HepG2 (cell line): ENCODE data around the gene SMIM13. TPM values are rescaled to one million over a fixed set of nuclear protein-coding genes. Genes with fewer than 3 reads are reported as not detected.

Experiments
- ARNT ChIP-seq: fragments of 450-650 bp; IDR thresholded peaks from 2 replicates; pipeline ENCODE4 v1.6.1; 2017
- EEA1 ChIP-seq: sonication (generic); formaldehyde crosslinking; IDR thresholded peaks from 2 replicates; pipeline ENCODE4 v1.5.1; 2020; ENCODE audit warnings: mild to moderate bottlenecking, missing genetic modification reagents, borderline replicate concordance
- ETS1 ChIP-seq: sonication (generic); formaldehyde crosslinking; IDR thresholded peaks from 2 replicates; pipeline ENCODE4 v1.4.0; 2020; ENCODE audit warnings: missing genetic modification reagents
- FOXA3 ChIP-seq: IDR thresholded peaks from 2 replicates; pipeline ENCODE4 v1.6.1; 2016; ENCODE audit warnings: missing genetic modification reagents, missing compliant biosample characterization
- GATAD2A ChIP-seq: IDR thresholded peaks from 2 replicates; pipeline ENCODE4 v1.6.1; 2016
- IRF1 ChIP-seq: sonication (generic); formaldehyde crosslinking; IDR thresholded peaks from 2 replicates; pipeline ENCODE4 v1.4.0; 2020; ENCODE audit warnings: low read depth, mild to moderate bottlenecking, missing genetic modification reagents
- MAFK ChIP-seq, 2 experiments: IDR thresholded peaks in 1 of 2; conservative IDR thresholded peaks in 1 of 2; 2 replicates each; pipeline ENCODE4 v1.6.1; 2011; ENCODE audit warnings: improper control_type of control experiment in 2 of 2, low read length in 2 of 2
- MTF1 ChIP-seq: sonication (generic); formaldehyde crosslinking; IDR thresholded peaks from 2 replicates; pipeline ENCODE4 v1.5.0; 2020; ENCODE audit warnings: missing genetic modification reagents
- NONO ChIP-seq, 2 experiments: fragments of 450-650 bp in 1 of 2; sonication (generic) in 1 of 2; formaldehyde crosslinking in 1 of 2; IDR thresholded peaks in 1 of 2; conservative IDR thresholded peaks in 1 of 2; 2 replicates each; pipeline versions ENCODE4 v1.6.1 to v1.8.0; 2017 to 2022; ENCODE audit warnings: mild to moderate bottlenecking in 1 of 2, missing genetic modification reagents in 1 of 2, moderate library complexity in 1 of 2
- TEAD2 ChIP-seq: sonication (generic); formaldehyde crosslinking; IDR thresholded peaks from 2 replicates; pipeline ENCODE4 v1.9.0; 2021; ENCODE audit warnings: missing genetic modification reagents
- ZMYM2 ChIP-seq: sonication (generic); formaldehyde crosslinking; IDR thresholded peaks from 2 replicates; pipeline ENCODE4 v1.8.0; 2022; ENCODE audit warnings: mild to moderate bottlenecking, missing genetic modification reagents
- ZNF230 ChIP-seq: sonication (generic); formaldehyde crosslinking; IDR thresholded peaks from 2 replicates; pipeline ENCODE4 v1.4.0; 2020; ENCODE audit warnings: mild to moderate bottlenecking, missing genetic modification reagents
- ZNF235 ChIP-seq: sonication (generic); formaldehyde crosslinking; IDR thresholded peaks from 2 replicates; pipeline ENCODE4 v1.8.1; 2023; ENCODE audit warnings: mild to moderate bottlenecking, missing genetic modification reagents, borderline replicate concordance
- ZNF296 ChIP-seq: sonication (generic); formaldehyde crosslinking; conservative IDR thresholded peaks from 2 replicates; pipeline ENCODE4 v1.5.0; 2020; ENCODE audit warnings: mild to moderate bottlenecking, missing genetic modification reagents
- ZNF34 ChIP-seq: sonication (generic); formaldehyde crosslinking; IDR thresholded peaks from 2 replicates; pipeline ENCODE4 v1.4.0; 2020; ENCODE audit warnings: mild to moderate bottlenecking, missing genetic modification reagents, borderline replicate concordance
- ZNF576 ChIP-seq: sonication (generic); formaldehyde crosslinking; IDR thresholded peaks from 2 replicates; pipeline ENCODE4 v1.4.0; 2020; ENCODE audit warnings: mild to moderate bottlenecking, missing genetic modification reagents
- ZNF724P ChIP-seq: sonication (generic); formaldehyde crosslinking; IDR thresholded peaks from 2 replicates; pipeline ENCODE4 v1.8.0; 2022; ENCODE audit warnings: missing genetic modification reagents, borderline replicate concordance
- ZNF749 ChIP-seq: sonication (generic); formaldehyde crosslinking; IDR thresholded peaks from 2 replicates; pipeline ENCODE4 v1.8.0; 2022; ENCODE audit warnings: mild to moderate bottlenecking, missing genetic modification reagents, moderate library complexity, borderline replicate concordance
- polyA plus RNA-seq, 8 experiments: library from polyadenylated mRNA; depleted of rRNA in 3 of 8; stranded (reverse) in 7 of 8; unstranded in 1 of 8; fragments of >200 nt; fragmentation: Illumina TruSeq in 4 of 8; extraction: Trizol in 4 of 8; gene quantifications; 2 replicates each; pipeline versions ENCODE4 v1.2.1 to v1.2.3, GENCODE V29; 2011 to 2016; ENCODE audit warnings: low read depth in 4 of 8, missing spikeins in 1 of 8, mixed read lengths in 1 of 8; ENCODE audit not compliant: insufficient read depth in 1 of 8
- total RNA-seq, 5 experiments: library from RNA; depleted of rRNA; stranded (reverse); fragments of >200 nt; fragmentation: Illumina TruSeq; extraction: Trizol; gene quantifications; 2 replicates each; pipeline ENCODE4 v1.2.3, GENCODE V29; 2016; ENCODE audit warnings: low read depth in 1 of 5
- TF ChIP-seq, protein P1 (sequence below): sonication (generic); formaldehyde crosslinking; IDR thresholded peaks from 2 replicates; pipeline ENCODE4 v1.5.1; 2020; ENCODE audit warnings: missing genetic modification reagents, mild to moderate bottlenecking, borderline replicate concordance
- TF ChIP-seq, protein P2 (sequence below): sonication (generic); formaldehyde crosslinking; IDR thresholded peaks from 2 replicates; pipeline ENCODE4 v1.4.0; 2020; ENCODE audit warnings: mild to moderate bottlenecking, low read depth, missing genetic modification reagents
- TF ChIP-seq, protein P3 (sequence below): sonication (generic); formaldehyde crosslinking; IDR thresholded peaks from 2 replicates; pipeline ENCODE4 v1.8.1; 2023; ENCODE audit warnings: missing genetic modification reagents, mild to moderate bottlenecking, borderline replicate concordance
- TF ChIP-seq, protein P4 (sequence below): IDR thresholded peaks from 2 replicates; pipeline ENCODE4 v1.6.1; 2016; ENCODE audit warnings: low read depth

Gene SMIM13
- total and polyA plus RNA-seq, 2 of the 13 experiments (the other 11 are each of a cell fraction or from before 2014, with no cell fraction given): 2.7 to 10.2 TPM

DNA sequence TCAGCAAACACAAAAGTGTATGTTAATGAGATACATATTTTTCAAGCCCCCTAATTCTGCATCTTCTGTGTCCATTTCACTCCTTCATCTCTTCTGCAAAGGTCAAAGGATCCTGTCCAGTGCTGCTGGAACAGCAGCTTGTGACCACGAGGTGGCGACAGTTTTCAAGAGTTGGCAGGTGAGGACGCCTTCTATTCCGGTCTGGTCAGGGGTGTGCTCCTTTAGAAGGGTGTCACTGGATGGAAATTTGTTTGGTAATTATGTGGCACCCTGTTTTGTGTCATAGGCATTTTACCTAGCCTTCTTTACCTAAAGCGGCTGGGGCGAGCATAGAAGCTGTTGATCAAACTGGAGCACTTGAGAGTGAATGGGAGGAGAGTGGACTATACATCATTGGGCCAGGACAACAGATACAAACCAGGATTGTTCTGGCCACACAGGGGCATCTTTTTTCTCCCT is 50.8 kb downstream of the SMIM13 start (continued):
- TF ChIP-seq, protein P1, sequence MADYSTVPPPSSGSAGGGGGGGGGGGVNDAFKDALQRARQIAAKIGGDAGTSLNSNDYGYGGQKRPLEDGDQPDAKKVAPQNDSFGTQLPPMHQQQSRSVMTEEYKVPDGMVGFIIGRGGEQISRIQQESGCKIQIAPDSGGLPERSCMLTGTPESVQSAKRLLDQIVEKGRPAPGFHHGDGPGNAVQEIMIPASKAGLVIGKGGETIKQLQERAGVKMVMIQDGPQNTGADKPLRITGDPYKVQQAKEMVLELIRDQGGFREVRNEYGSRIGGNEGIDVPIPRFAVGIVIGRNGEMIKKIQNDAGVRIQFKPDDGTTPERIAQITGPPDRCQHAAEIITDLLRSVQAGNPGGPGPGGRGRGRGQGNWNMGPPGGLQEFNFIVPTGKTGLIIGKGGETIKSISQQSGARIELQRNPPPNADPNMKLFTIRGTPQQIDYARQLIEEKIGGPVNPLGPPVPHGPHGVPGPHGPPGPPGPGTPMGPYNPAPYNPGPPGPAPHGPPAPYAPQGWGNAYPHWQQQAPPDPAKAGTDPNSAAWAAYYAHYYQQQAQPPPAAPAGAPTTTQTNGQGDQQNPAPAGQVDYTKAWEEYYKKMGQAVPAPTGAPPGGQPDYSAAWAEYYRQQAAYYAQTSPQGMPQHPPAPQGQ (CRISPR knock-in tag): no peak
- no peak for TF ChIP-seq ZMYM2
- TF ChIP-seq GATAD2A (CRISPR knock-in tag): peak; percentile 63
- TF ChIP-seq ZNF235 (CRISPR knock-in tag): no peak
- TF ChIP-seq, protein P2, sequence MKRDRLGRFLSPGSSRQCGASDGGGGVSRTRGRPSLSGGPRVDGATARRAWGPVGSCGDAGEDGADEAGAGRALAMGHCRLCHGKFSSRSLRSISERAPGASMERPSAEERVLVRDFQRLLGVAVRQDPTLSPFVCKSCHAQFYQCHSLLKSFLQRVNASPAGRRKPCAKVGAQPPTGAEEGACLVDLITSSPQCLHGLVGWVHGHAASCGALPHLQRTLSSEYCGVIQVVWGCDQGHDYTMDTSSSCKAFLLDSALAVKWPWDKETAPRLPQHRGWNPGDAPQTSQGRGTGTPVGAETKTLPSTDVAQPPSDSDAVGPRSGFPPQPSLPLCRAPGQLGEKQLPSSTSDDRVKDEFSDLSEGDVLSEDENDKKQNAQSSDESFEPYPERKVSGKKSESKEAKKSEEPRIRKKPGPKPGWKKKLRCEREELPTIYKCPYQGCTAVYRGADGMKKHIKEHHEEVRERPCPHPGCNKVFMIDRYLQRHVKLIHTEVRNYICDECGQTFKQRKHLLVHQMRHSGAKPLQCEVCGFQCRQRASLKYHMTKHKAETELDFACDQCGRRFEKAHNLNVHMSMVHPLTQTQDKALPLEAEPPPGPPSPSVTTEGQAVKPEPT (CRISPR knock-in tag): 0 out of 2 replicates have a peak, but pooled peaks have one; percentile 37
- TF ChIP-seq IRF1 (CRISPR knock-in tag): no peak
- no peak for TF ChIP-seq ZNF724P (CRISPR knock-in tag)
- TF ChIP-seq, protein P3, sequence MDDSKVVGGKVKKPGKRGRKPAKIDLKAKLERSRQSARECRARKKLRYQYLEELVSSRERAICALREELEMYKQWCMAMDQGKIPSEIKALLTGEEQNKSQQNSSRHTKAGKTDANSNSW (CRISPR knock-in tag): no peak
- TF ChIP-seq ZNF749 (CRISPR knock-in tag): no peak
- TF ChIP-seq EEA1 (CRISPR knock-in tag): no peak
- 0 out of 2 replicates have a peak, but pooled peaks have one; percentile 67 for TF ChIP-seq ZNF34
- TF ChIP-seq ARNT: no peak
- TF ChIP-seq MTF1 (CRISPR knock-in tag): no peak
- TF ChIP-seq TEAD2 (CRISPR knock-in tag): no peak
- no peak for TF ChIP-seq ETS1 (CRISPR knock-in tag)
- TF ChIP-seq ZNF296 (CRISPR knock-in tag): no peak
- TF ChIP-seq, protein P4, sequence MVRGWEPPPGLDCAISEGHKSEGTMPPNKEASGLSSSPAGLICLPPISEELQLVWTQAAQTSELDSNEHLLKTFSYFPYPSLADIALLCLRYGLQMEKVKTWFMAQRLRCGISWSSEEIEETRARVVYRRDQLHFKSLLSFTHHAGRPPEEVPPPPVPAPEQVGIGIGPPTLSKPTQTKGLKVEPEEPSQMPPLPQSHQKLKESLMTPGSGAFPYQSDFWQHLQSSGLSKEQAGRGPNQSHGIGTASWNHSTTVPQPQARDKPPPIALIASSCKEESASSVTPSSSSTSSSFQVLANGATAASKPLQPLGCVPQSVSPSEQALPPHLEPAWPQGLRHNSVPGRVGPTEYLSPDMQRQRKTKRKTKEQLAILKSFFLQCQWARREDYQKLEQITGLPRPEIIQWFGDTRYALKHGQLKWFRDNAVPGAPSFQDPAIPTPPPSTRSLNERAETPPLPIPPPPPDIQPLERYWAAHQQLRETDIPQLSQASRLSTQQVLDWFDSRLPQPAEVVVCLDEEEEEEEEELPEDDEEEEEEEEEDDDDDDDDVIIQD (CRISPR knock-in tag): peak; percentile 35; the same call in 1 of the 2 replicates
- TF ChIP-seq ZNF576 (CRISPR knock-in tag): peak; percentile 99
- TF ChIP-seq ZNF230 (CRISPR knock-in tag): peak; percentile 70; the same call in 1 of the 2 replicates
- no peak for TF ChIP-seq NONO (IDR thresholded peaks at IDR 0.05)
- peak; percentile 34; the same call in 1 of the 2 replicates for TF ChIP-seq NONO (CRISPR knock-in tag; conservative IDR thresholded peaks at IDR 0.05)
- no peak for TF ChIP-seq MAFK (conservative IDR thresholded peaks at IDR 0.05 in 1 of 2, IDR thresholded peaks at IDR 0.05 in 1 of 2; ENCODE audit: low read length in 2 of 2)
- TF ChIP-seq FOXA3 (CRISPR knock-in tag): peak; percentile 39; the same call in 1 of the 2 replicates
